ENCODE measurements around the gene SLC25A3.
"Not testable (repeated sequence)": the region's sequence is repeated elsewhere in the genome, so short reads cannot be mapped to it uniquely, and the experiment has no call there.

DNA sequence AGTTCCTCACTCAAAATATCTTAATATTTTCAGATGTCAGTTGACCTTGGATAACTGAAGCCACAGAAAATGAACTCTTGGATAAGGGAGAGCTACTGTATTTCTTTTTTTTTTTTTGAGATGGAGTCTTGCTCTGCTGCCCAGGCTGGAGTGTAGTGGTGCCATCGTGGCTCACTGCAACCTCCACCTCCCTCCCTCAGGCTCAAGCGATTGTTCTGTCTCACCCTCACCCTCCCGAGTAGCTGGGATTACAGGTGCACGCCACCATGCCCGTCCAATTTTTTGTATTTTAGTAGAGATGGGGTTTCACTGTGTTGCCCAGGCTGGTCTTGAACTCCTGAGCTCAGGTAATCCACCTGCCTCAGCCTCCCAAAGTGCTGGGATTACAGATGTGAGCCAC, 3.8 kb downstream of the SLC25A3 start:
- TF ChIP-seq CBX2 (IDR thresholded peaks at IDR 0.05; ENCODE audit: low read depth, low read length); CBX2 (CRISPR knock-in tag; IDR thresholded peaks at IDR 0.05; ENCODE audit: low read depth); TCF7L2 (IDR thresholded peaks at IDR 0.05; ENCODE audit: low read depth, low read length); MBNL3 (CRISPR knock-in tag; conservative IDR thresholded peaks at IDR 0.05): not testable (repeated sequence)

All from HepG2 (cell line).